ENCODE measurements around the gene SHC4. TPM values are rescaled to one million over a fixed set of nuclear protein-coding genes. Genes with fewer than 3 reads are reported as not detected.

SHC4 gene
- polyA plus RNA-seq, 1 of the 3 experiments (the other 2 are of a cell fraction): 1.6 TPM

GRCh38 chr15:48887144-48887543 is 76.6 kb downstream of the SHC4 start:
- no peaks in the 10 kb centered on the region for H3K79me2 ChIP-seq (ENCODE audit: insufficient read depth)
- H3K4me3 ChIP-seq (ENCODE audit: low read depth in 2 of 2, low read length in 1 of 2): no peak overlapping the region
- H3K27me3 ChIP-seq (ENCODE audit: insufficient read depth): no peaks in the 10 kb centered on the region
- no peak overlapping the region for H3K9ac ChIP-seq
- no peak for DNase-seq
- H3K36me3 ChIP-seq (replicated peaks in 1 of 2; ENCODE audit: control insufficient read depth in 1 of 2, insufficient read depth in 2 of 2, low read length in 1 of 2): no peaks in the 10 kb centered on the region
- H3K27ac ChIP-seq (ENCODE audit: low read depth in 2 of 2, low read length in 1 of 2): peak overlapping the region in 1 of 2 experiments; percentile 84; a peak in 1 of 4 replicates
- peaks cover 21% of the 10 kb centered on the region for H3F3A ChIP-seq (replicated peaks; ENCODE audit: insufficient read depth)
- H3K4me2 ChIP-seq: no peak overlapping the region
- TF ChIP-seq NRF1 (IDR thresholded peaks at IDR 0.05; ENCODE audit: low read depth, low read length): no peak
- no peak for TF ChIP-seq CHD2 (IDR thresholded peaks at IDR 0.05; ENCODE audit: low read length, partially characterized antibody)
- TF ChIP-seq TAF1 (IDR thresholded peaks at IDR 0.05; ENCODE audit: borderline replicate concordance, low read depth, low read length): no peak
- TF ChIP-seq, protein P1, sequence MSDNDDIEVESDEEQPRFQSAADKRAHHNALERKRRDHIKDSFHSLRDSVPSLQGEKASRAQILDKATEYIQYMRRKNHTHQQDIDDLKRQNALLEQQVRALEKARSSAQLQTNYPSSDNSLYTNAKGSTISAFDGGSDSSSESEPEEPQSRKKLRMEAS (IDR thresholded peaks at IDR 0.05; ENCODE audit: low read depth): no peak
- no peak for TF ChIP-seq IRF3 (IDR thresholded peaks at IDR 0.05; ENCODE audit: low read depth, low read length)
- TF ChIP-seq POLR2AphosphoS5 (IDR thresholded peaks at IDR 0.05; ENCODE audit: low read depth, low read length): no peak
- no peak for TF ChIP-seq TEAD4 (IDR thresholded peaks at IDR 0.05; ENCODE audit: borderline replicate concordance, insufficient read depth)
- no peak for TF ChIP-seq USF1 (IDR thresholded peaks at IDR 0.05; ENCODE audit: borderline replicate concordance, low read depth)
- no peak for TF ChIP-seq RXRA (IDR thresholded peaks at IDR 0.05; ENCODE audit: borderline replicate concordance, low read depth)
- no peak for TF ChIP-seq FOXM1 (IDR thresholded peaks at IDR 0.05; ENCODE audit: low read depth)
- TF ChIP-seq EP300 (IDR thresholded peaks at IDR 0.05; ENCODE audit: borderline replicate concordance in 1 of 2, low read depth in 1 of 2, low read length in 1 of 2): no peak
- no peak for TF ChIP-seq GATA2 (CRISPR knock-in tag; IDR thresholded peaks at IDR 0.05)
- TF ChIP-seq ELF1 (IDR thresholded peaks at IDR 0.05): no peak
- TF ChIP-seq JUND (IDR thresholded peaks at IDR 0.05): no peak
- TF ChIP-seq MXI1 (IDR thresholded peaks at IDR 0.05; ENCODE audit: low read depth, low read length): no peak
- TF ChIP-seq PBX3 (IDR thresholded peaks at IDR 0.05): no peak
- TF ChIP-seq RFX5 (IDR thresholded peaks at IDR 0.05; ENCODE audit: low read length): no peak
- WGBS (ENCODE audit: low lambda C conversion rate): 50% methylated on average over 2 of the region's 2 CpGs
- H3K9me3 ChIP-seq: no peaks in the 10 kb centered on the region
- H3K4me1 ChIP-seq (ENCODE audit: control insufficient read depth in 1 of 2, insufficient read depth in 2 of 2, low read depth in 1 of 2, low read length in 1 of 2): peaks cover 4 to 30% of the 10 kb centered on the region in 2 experiments; a peak in 3 of 4 replicates
- H4K20me1 ChIP-seq (ENCODE audit: insufficient read depth): no peaks in the 10 kb centered on the region
- H3K9me2 ChIP-seq: no peaks in the 10 kb centered on the region
- no peak overlapping the region for H2AFZ ChIP-seq (ENCODE audit: low read depth)
- ChIA-PET CTCF (no interaction called here), POLR2A (interaction anchor here (1.6 kb wide), 1 partner anchor 9 kb away, joined by 3 read pairs; the partner anchor contains the start of gene EID1)
